SJSA1 (cell line): ENCODE measurements around the gene SPAG5. TPM values are rescaled to one million over a fixed set of nuclear protein-coding genes. Genes with fewer than 3 reads are reported as not detected.

Source experiments
- DNase-seq, 2 experiments: peaks; one replicate each; pipeline ENCODE4 v3.0.0-alpha.2; 2015 to 2020; ENCODE audit warnings: low spot score in 2 of 2, low read depth in 1 of 2
- H3K27ac ChIP-seq: fragments of 250-450 bp; sonication (Bioruptor Pico); 2 replicates; pipeline ENCODE4 v1.5.1; 2020; ENCODE audit warnings: mild to moderate bottlenecking, moderate library complexity
- H3K27me3 ChIP-seq: fragments of 250-450 bp; sonication (Bioruptor Pico); replicated peaks from 2 replicates; pipeline ENCODE4 v1.5.1; 2020; ENCODE audit warnings: mild to moderate bottlenecking, moderate library complexity
- H3K36me3 ChIP-seq: fragments of 250-450 bp; sonication (Bioruptor Pico); 2 replicates; pipeline ENCODE4 v1.5.1; 2020; ENCODE audit warnings: mild to moderate bottlenecking
- H3K4me1 ChIP-seq: fragments of 250-450 bp; sonication (Bioruptor Pico); replicated peaks from 2 replicates; pipeline ENCODE4 v1.6.1; 2021; ENCODE audit warnings: mild to moderate bottlenecking
- H3K4me3 ChIP-seq: fragments of 250-450 bp; sonication (Bioruptor Pico); 2 replicates; pipeline ENCODE4 v1.5.1; 2020; ENCODE audit warnings: mild to moderate bottlenecking
- H3K9me3 ChIP-seq: fragments of 250-450 bp; sonication (Bioruptor Pico); replicated peaks from 2 replicates; pipeline ENCODE4 v1.5.1; 2020; ENCODE audit warnings: mild to moderate bottlenecking
- total RNA-seq: library from RNA; depleted of rRNA; stranded (reverse); fragments of >200 nt; shearing (Covaris generic); gene quantifications from 2 replicates; pipeline ENCODE4 v1.2.3, GENCODE V29; 2014; rRNA removed

The SPAG5 gene
- 105 and 108 TPM in 2 replicates for total RNA-seq

- Histone ChIP-seq H3K27me3 (no peaks in the 10 kb centered on the region), H3K27ac (peak within 1 kb of the TSS; percentile 86), H3K36me3 (peaks cover 40% of the 10 kb centered on the region), H3K4me3 (peak within 1 kb of the TSS; percentile 56), H3K4me1 (peaks cover 16% of the 10 kb centered on the region), H3K9me3 (no peaks in the 10 kb centered on the region)
- DNase-seq = peak; percentile 93 to 97
Measured at GRCh38 chr17:28598799-28599310, at the start of gene SPAG5. TSS of gene SPAG5 (minus strand) at chr17:28599025. CDS start at chr17:28598946, 79 bp downstream.

DNA sequence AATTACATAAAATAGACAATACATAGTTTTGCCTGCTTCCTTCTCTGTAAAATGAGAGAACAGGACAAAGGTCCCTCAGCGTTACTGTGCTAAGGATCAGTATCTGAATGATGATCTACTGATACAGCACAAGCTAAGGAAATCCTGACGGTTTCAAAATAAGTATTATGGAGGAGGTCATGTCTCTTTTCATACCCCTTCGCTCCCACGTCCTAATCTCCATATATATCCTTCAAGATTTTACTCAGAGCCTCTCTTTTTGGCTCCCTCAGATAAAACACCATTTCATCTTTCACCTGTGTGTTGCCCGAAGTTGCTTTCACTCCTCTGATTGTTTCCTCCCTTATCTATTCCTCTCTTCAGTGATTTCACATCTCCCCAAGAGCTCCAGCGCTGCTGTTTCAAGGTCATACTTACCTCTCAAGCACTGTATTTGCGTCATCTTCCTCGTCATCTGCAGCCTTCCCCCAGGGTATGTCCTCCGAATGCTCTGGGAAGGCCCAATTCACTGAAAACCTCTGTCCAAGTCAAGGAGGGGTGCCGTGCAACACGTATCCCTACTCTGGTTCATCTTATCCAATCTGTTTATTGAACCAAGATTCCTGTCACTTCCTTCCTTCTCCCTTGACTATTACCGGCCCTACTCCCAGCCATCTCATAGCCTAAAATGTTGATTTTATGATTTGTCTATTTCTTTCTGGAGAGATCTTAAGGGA, 47.4 kb upstream of the SPAG5 start:
- Histone ChIP-seq H3K27me3 (no peaks in the 10 kb centered on the region), H3K27ac (peak overlapping the region; percentile 7; the same call in 1 of the 2 replicates), H3K4me1 (peaks cover 15% of the 10 kb centered on the region), H3K36me3 (peaks cover 57% of the 10 kb centered on the region), H3K4me3 (no peak overlapping the region), H3K9me3 (no peaks in the 10 kb centered on the region)
- DNase-seq = no peak

GRCh38 chr17:28645576-28645939, 46.7 kb upstream of the SPAG5 start:
- no peaks in the 10 kb centered on the region for H3K27me3 ChIP-seq
- H3K9me3 ChIP-seq = no peaks in the 10 kb centered on the region
- DNase-seq = no peak
- peaks cover 15% of the 10 kb centered on the region for H3K4me1 ChIP-seq
- peaks cover 57% of the 10 kb centered on the region for H3K36me3 ChIP-seq
- peak overlapping the region; percentile 59 for H3K4me3 ChIP-seq
- peak overlapping the region; percentile 43 for H3K27ac ChIP-seq

GRCh38 chr17:28644787-28645575, 46.2 kb upstream of the SPAG5 start, which contains the start of gene BLTP2:
TSS of gene BLTP2 (minus strand) at chr17:28645158. CDS start at chr17:28645056, 102 bp downstream.
- Histone ChIP-seq H3K4me1 (peaks cover 15% of the 10 kb centered on the region), H3K4me3 (peak within 1 kb of the TSS; percentile 59), H3K36me3 (peaks cover 62% of the 10 kb centered on the region), H3K9me3 (no peaks in the 10 kb centered on the region), H3K27ac (peak within 1 kb of the TSS; percentile 43), H3K27me3 (no peaks in the 10 kb centered on the region)
- peak; percentile 87 to 95 for DNase-seq

GRCh38 chr17:28643983-28644786, 45.4 kb upstream of the SPAG5 start:
- DNase-seq = peak in 1 of 2 experiments; percentile 51
- no peak overlapping the region for H3K27ac ChIP-seq
- H3K9me3 ChIP-seq = no peaks in the 10 kb centered on the region
- no peaks in the 10 kb centered on the region for H3K27me3 ChIP-seq
- peaks cover 15% of the 10 kb centered on the region for H3K4me1 ChIP-seq
- peaks cover 65% of the 10 kb centered on the region for H3K36me3 ChIP-seq
- H3K4me3 ChIP-seq = peak overlapping the region; percentile 59

DNA sequence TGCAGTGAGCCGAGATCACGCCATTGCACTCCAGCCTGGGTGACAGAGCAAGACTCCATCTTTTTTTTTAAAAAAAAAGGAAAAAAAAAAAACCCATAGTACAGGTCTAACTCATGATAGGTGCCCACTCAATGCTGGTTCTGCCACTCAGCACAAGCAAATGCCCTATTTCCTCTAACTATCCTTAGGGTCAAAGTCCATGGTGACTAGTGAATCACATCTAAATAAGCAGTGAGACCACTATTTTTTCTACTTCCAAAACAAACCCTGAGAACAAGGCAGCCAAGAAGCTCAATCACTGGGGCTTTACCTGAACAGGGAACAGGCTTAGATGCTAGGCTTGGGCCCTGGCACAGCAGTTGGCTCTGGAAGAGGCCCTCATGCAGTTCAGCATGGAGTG, 42.8 kb upstream of the SPAG5 start:
- Histone ChIP-seq H3K27me3 (no peaks in the 10 kb centered on the region), H3K4me1 (peaks cover 10% of the 10 kb centered on the region), H3K27ac (no peak overlapping the region), H3K4me3 (no peak overlapping the region), H3K9me3 (no peaks in the 10 kb centered on the region), H3K36me3 (peaks cover 76% of the 10 kb centered on the region)
- no peak for DNase-seq

DNA sequence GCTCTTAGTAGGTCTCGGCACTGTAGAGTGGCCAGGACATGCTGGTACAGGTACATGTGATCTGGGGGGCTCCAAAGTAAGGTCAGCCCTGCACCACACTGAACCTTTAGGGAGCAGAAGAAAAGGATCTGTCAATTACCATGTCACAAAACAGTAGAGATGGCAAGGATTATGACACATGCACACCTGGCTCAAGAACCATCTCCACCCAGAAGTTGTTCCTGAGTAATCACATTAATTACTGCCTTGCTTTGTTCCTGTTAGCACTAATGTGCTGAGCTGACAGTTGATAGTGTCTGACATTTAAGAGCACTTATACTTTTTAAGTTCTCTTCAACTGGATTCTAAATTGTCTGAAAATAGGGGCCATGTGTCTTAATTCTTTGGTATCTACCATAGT, 36.7 kb upstream of the SPAG5 start:
- Histone ChIP-seq H3K4me3 (no peak overlapping the region), H3K36me3 (peaks cover 95% of the 10 kb centered on the region), H3K9me3 (no peaks in the 10 kb centered on the region), H3K27ac (no peak overlapping the region), H3K27me3 (no peaks in the 10 kb centered on the region), H3K4me1 (no peaks in the 10 kb centered on the region)
- no peak for DNase-seq

DNA sequence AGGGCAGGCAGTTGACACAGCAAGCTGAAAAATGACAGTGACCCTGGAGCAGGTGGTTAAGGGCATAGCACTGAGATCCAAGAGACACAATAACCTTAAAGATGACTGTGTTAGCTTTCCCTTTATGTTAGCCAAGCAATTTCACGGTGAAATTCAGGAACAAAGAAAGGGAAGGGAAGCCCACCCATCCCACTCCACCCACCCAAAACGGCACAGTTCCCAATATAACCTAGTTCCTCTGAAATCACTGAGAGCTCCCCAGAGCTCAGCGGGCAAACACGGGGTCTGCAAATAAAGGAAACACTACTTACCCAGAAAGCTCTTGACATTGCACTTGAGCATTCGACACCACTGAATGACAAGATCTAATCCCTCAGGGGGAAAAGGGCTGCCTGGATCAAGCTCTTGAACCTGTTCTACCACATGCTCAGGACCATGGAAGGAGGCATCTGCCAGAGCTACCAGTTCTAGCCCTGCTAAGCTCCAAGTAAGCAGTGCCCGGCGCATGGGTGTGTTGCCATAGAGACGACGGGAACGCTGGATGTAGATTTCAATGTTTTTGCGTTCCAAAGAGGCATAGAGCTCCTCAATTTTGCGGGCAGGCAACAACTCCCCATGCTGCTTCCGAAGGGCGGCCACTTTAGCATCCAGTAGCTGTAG, 35.5 kb upstream of the SPAG5 start:
- no peaks in the 10 kb centered on the region for H3K4me1 ChIP-seq
- peaks cover 95% of the 10 kb centered on the region for H3K36me3 ChIP-seq
- H3K9me3 ChIP-seq = no peaks in the 10 kb centered on the region
- DNase-seq = no peak
- H3K27me3 ChIP-seq = no peaks in the 10 kb centered on the region
- H3K27ac ChIP-seq = no peak overlapping the region
- H3K4me3 ChIP-seq = no peak overlapping the region

DNA sequence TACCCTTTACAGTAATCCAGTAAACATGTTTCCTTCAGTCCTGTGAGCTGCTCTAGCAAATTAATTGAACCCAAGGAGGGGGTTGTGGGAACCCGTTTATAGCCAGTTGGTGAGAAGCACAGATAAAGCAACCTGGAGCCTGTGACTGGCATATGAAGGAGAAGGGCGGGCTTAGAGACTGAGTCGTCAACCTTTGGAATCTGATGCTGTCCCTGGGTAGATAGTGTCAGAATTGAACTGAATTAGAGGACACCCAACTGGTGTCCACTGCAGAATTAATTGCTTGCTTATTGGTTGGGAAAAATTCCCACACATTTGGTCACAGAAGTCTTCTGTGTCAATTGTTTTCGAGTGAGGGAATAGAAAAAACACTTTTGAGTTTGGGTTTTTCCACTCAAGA, 28.0 kb upstream of the SPAG5 start:
- no peaks in the 10 kb centered on the region for H3K4me1 ChIP-seq
- peaks cover 77% of the 10 kb centered on the region for H3K36me3 ChIP-seq
- no peak for DNase-seq
- no peaks in the 10 kb centered on the region for H3K27me3 ChIP-seq
- no peak overlapping the region for H3K27ac ChIP-seq
- no peak overlapping the region for H3K4me3 ChIP-seq
- no peaks in the 10 kb centered on the region for H3K9me3 ChIP-seq

- H3K4me3 ChIP-seq = no peak overlapping the region
- H3K4me1 ChIP-seq = no peaks in the 10 kb centered on the region
- H3K36me3 ChIP-seq = peaks cover 82% of the 10 kb centered on the region
- H3K27ac ChIP-seq = no peak overlapping the region
- no peak for DNase-seq
- H3K9me3 ChIP-seq = no peaks in the 10 kb centered on the region
- no peaks in the 10 kb centered on the region for H3K27me3 ChIP-seq
Measured at GRCh38 chr17:28624148-28624547, 25.3 kb upstream of the SPAG5 start.

DNA sequence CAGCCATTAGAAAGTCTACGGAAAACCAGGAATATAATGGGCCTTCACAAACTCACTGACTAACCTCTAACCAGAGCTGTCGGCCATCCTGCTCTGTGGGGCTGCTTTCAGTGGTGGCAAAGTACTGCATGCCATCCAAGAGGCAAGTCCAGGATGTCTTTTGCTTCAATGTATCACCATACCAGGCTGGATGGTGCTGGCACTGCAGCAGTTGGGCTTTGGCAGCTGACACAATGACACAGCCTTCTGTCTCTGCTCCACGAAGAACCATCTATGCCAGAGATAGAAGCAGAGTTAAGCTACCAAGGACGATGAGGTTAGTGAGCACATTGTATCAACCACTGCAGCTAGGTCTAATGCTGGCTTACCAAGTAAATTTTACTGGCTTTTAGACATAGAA, 24.9 kb upstream of the SPAG5 start:
- H3K36me3 ChIP-seq = peaks cover 86% of the 10 kb centered on the region
- DNase-seq = no peak
- H3K4me3 ChIP-seq = no peak overlapping the region

GRCh38 chr17:28622186-28622585, 23.4 kb upstream of the SPAG5 start:
- Histone ChIP-seq H3K27ac (no peak overlapping the region), H3K36me3 (peaks cover 89% of the 10 kb centered on the region), H3K4me3 (no peak overlapping the region), H3K9me3 (no peaks in the 10 kb centered on the region), H3K4me1 (no peaks in the 10 kb centered on the region), H3K27me3 (no peaks in the 10 kb centered on the region)
- no peak for DNase-seq

More for the DNA sequence above, 24.9 kb upstream of the SPAG5 start:
- no peaks in the 10 kb centered on the region for H3K9me3 ChIP-seq
- H3K4me1 ChIP-seq = no peaks in the 10 kb centered on the region
- H3K27me3 ChIP-seq = no peaks in the 10 kb centered on the region
- no peak overlapping the region for H3K27ac ChIP-seq

DNA sequence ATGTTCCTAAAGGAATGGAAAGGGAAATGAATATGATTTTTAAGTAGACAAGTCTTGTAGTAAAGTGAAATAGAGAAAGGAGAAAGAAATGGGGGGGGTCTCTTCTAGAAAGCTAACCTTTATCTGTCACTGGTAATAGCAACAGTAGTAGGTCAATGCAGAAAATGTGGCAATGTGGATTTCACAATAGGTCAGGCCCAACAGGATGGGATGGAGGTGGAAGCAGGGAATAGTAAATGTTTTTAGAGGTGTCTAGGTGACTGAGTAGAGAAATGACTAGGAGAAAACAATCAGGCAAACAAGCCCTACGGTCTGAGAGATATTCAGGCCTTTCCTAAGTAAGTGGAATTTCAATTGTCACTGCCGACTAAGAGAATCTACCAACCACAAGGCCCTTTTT, 21.2 kb upstream of the SPAG5 start:
- no peaks in the 10 kb centered on the region for H3K4me1 ChIP-seq
- no peak overlapping the region for H3K4me3 ChIP-seq
- peaks cover 96% of the 10 kb centered on the region for H3K36me3 ChIP-seq
- no peaks in the 10 kb centered on the region for H3K27me3 ChIP-seq
- H3K27ac ChIP-seq = no peak overlapping the region
- no peak for DNase-seq
- H3K9me3 ChIP-seq = no peaks in the 10 kb centered on the region
